ENCODE measurements around the gene DPY19L1. TPM values are rescaled to one million over a fixed set of nuclear protein-coding genes. Genes with fewer than 3 reads are reported as not detected.
"Not testable (repeated sequence)": the region's sequence is repeated elsewhere in the genome, so short reads cannot be mapped to it uniquely, and the experiment has no call there.

Gene DPY19L1
- total RNA-seq: 1 to 10 TPM; 5.7 to 7.4 (median 7.0) TPM

GRCh38 chr7:35037211-35037525 is at the start of gene DPY19L1:
DPY19L1 (minus strand) TSS chr7:35037485; CDS start chr7:35037394, 91 bp downstream.
- Mint-ChIP-seq H3K27me3 (ENCODE audit: low read depth) (no peaks in the 10 kb centered on the region), H3K9me3 (no peaks in the 10 kb centered on the region), H3K4me3 (peak within 1 kb of the TSS; percentile 94), H3K36me3 (ENCODE audit: insufficient read depth) (no peaks in the 10 kb centered on the region), H3K4me1 (ENCODE audit: low read depth) (peaks cover 32% of the 10 kb centered on the region)
- DNase-seq: no peak
- ATAC-seq: no peak

GRCh38 chr7:35079517-35079916 is 42.2 kb upstream of the DPY19L1 start:
- not testable (repeated sequence) for H3K27me3 Mint-ChIP-seq (ENCODE audit: low read depth); H3K4me1 Mint-ChIP-seq (ENCODE audit: low read depth); H3K4me3 Mint-ChIP-seq; H3K9me3 Mint-ChIP-seq; H3K36me3 Mint-ChIP-seq (ENCODE audit: insufficient read depth); ATAC-seq; DNase-seq

- H3K36me3 Mint-ChIP-seq (ENCODE audit: insufficient read depth); ATAC-seq; H3K4me3 Mint-ChIP-seq; H3K9me3 Mint-ChIP-seq; H3K4me1 Mint-ChIP-seq (ENCODE audit: low read depth); DNase-seq: not testable (repeated sequence)
- peaks cover 37% of the 10 kb centered on the region for H3K27me3 Mint-ChIP-seq (ENCODE audit: low read depth)
Measured at GRCh38 chr7:35074008-35074407, 36.7 kb upstream of the DPY19L1 start.

- not testable (repeated sequence) for H3K4me3 Mint-ChIP-seq; ATAC-seq; DNase-seq; H3K9me3 Mint-ChIP-seq; H3K36me3 Mint-ChIP-seq (ENCODE audit: insufficient read depth); H3K4me1 Mint-ChIP-seq (ENCODE audit: low read depth)
- peaks cover 42% of the 10 kb centered on the region for H3K27me3 Mint-ChIP-seq (ENCODE audit: low read depth)
Measured at GRCh38 chr7:35072950-35073827, 35.9 kb upstream of the DPY19L1 start.

GRCh38 chr7:35069084-35069483 is 31.8 kb upstream of the DPY19L1 start:
- not testable (repeated sequence) for H3K36me3 Mint-ChIP-seq (ENCODE audit: insufficient read depth); H3K4me1 Mint-ChIP-seq (ENCODE audit: low read depth); H3K4me3 Mint-ChIP-seq; ATAC-seq; H3K9me3 Mint-ChIP-seq; DNase-seq
- peaks cover 38% of the 10 kb centered on the region for H3K27me3 Mint-ChIP-seq (ENCODE audit: low read depth)

GRCh38 chr7:35065382-35065781 is 28.1 kb upstream of the DPY19L1 start:
- not testable (repeated sequence) for H3K9me3 Mint-ChIP-seq; H3K36me3 Mint-ChIP-seq (ENCODE audit: insufficient read depth); ATAC-seq; H3K4me1 Mint-ChIP-seq (ENCODE audit: low read depth); H3K4me3 Mint-ChIP-seq; DNase-seq
- H3K27me3 Mint-ChIP-seq (ENCODE audit: low read depth): peaks cover 20% of the 10 kb centered on the region

- not testable (repeated sequence) for H3K4me3 Mint-ChIP-seq; H3K36me3 Mint-ChIP-seq (ENCODE audit: insufficient read depth); ATAC-seq; H3K9me3 Mint-ChIP-seq; H3K4me1 Mint-ChIP-seq (ENCODE audit: low read depth); DNase-seq
- H3K27me3 Mint-ChIP-seq (ENCODE audit: low read depth): peaks cover 11% of the 10 kb centered on the region
Measured at GRCh38 chr7:35058571-35058970, 21.3 kb upstream of the DPY19L1 start.

GRCh38 chr7:35057505-35058451 is 20.5 kb upstream of the DPY19L1 start:
- H3K27me3 Mint-ChIP-seq (ENCODE audit: low read depth); H3K9me3 Mint-ChIP-seq; H3K36me3 Mint-ChIP-seq (ENCODE audit: insufficient read depth); DNase-seq; H3K4me3 Mint-ChIP-seq; H3K4me1 Mint-ChIP-seq (ENCODE audit: low read depth): not testable (repeated sequence)
- peak; percentile 23 to 25 for ATAC-seq

- not testable (repeated sequence) for DNase-seq; H3K4me3 Mint-ChIP-seq; H3K4me1 Mint-ChIP-seq (ENCODE audit: low read depth); H3K36me3 Mint-ChIP-seq (ENCODE audit: insufficient read depth); H3K9me3 Mint-ChIP-seq; ATAC-seq; H3K27me3 Mint-ChIP-seq (ENCODE audit: low read depth)
Measured at GRCh38 chr7:35055733-35056132, 18.4 kb upstream of the DPY19L1 start.

- H3K4me3 Mint-ChIP-seq; H3K9me3 Mint-ChIP-seq; ATAC-seq; DNase-seq; H3K36me3 Mint-ChIP-seq (ENCODE audit: insufficient read depth); H3K27me3 Mint-ChIP-seq (ENCODE audit: low read depth); H3K4me1 Mint-ChIP-seq (ENCODE audit: low read depth): not testable (repeated sequence)
Measured at GRCh38 chr7:35053488-35054175, 16.3 kb upstream of the DPY19L1 start.

GRCh38 chr7:35048390-35048789 is 11.1 kb upstream of the DPY19L1 start:
- DNase-seq; H3K36me3 Mint-ChIP-seq (ENCODE audit: insufficient read depth); H3K4me1 Mint-ChIP-seq (ENCODE audit: low read depth); H3K9me3 Mint-ChIP-seq; H3K4me3 Mint-ChIP-seq; H3K27me3 Mint-ChIP-seq (ENCODE audit: low read depth); ATAC-seq: not testable (repeated sequence)

- not testable (repeated sequence) for ATAC-seq; H3K36me3 Mint-ChIP-seq (ENCODE audit: insufficient read depth); DNase-seq; H3K4me3 Mint-ChIP-seq; H3K27me3 Mint-ChIP-seq (ENCODE audit: low read depth); H3K9me3 Mint-ChIP-seq; H3K4me1 Mint-ChIP-seq (ENCODE audit: low read depth)
Measured at GRCh38 chr7:35047912-35048305, 10.6 kb upstream of the DPY19L1 start.

- ATAC-seq; DNase-seq; H3K4me1 Mint-ChIP-seq (ENCODE audit: low read depth); H3K9me3 Mint-ChIP-seq; H3K27me3 Mint-ChIP-seq (ENCODE audit: low read depth); H3K36me3 Mint-ChIP-seq (ENCODE audit: insufficient read depth); H3K4me3 Mint-ChIP-seq: not testable (repeated sequence)
Measured at GRCh38 chr7:35047263-35047911, 10.1 kb upstream of the DPY19L1 start.

- not testable (repeated sequence) for DNase-seq; H3K4me1 Mint-ChIP-seq (ENCODE audit: low read depth); H3K36me3 Mint-ChIP-seq (ENCODE audit: insufficient read depth); H3K9me3 Mint-ChIP-seq; ATAC-seq; H3K27me3 Mint-ChIP-seq (ENCODE audit: low read depth); H3K4me3 Mint-ChIP-seq
Measured at GRCh38 chr7:35043301-35043700, 6.0 kb upstream of the DPY19L1 start.

Measured in activated T-cell treated with anti-CD3 and anti-CD28 coated beads, Interleukin-2, amount 50 U/mL, for 4 hours (primary cell).